Peyer's patch (tissue), 4 donors: Measurements from ENCODE around the gene MARK3.

Experiments
- CTCF ChIP-seq, 6 experiments: fragments of 450-650 bp in 4 of 6; fragments of 200-600 bp in 2 of 6; sonication (generic) in 1 of 6; IDR thresholded peaks; one replicate each; pipeline ENCODE4 v1.5.1; 2017 to 2019; ENCODE audit warnings: antibody characterized with exemption in 6 of 6, mild to moderate bottlenecking in 3 of 6, moderate library complexity in 1 of 6
- POLR2A ChIP-seq, 2 donors: fragments of 450-650 bp; IDR thresholded peaks; one replicate each; pipeline ENCODE4 v1.5.1; 2017; ENCODE audit warnings: antibody characterized with exemption in 2 of 2, mild to moderate bottlenecking in 2 of 2, moderate library complexity in 2 of 2

- TF ChIP-seq CTCF (IDR thresholded peaks at IDR 0.05) (no peak), POLR2A (IDR thresholded peaks at IDR 0.05) (no peak)
Observed at GRCh38 chr14:103428723-103429556, 43.7 kb downstream of the MARK3 start.
